ENCODE data around the gene OR4S2.

DNA sequence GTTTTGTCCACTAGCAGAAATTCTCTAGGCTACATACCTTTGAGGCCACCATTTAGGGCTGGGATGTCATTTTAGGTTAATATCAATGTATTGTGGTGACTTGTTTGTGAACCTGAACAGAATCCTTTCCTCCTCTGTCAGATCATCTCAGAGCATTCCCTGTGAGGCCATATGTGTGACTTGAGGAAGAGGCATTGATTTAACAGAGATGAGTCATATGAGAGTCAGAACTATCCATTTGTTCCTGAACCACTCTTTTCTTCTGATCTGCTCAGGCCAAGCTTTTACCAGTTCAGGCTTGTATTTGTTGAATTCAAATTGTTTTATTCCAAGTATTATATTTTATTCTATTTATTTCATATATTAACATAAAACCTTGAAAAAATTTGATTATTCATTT, 7.0 kb downstream of the OR4S2 start:
- TF ChIP-seq, protein P1, sequence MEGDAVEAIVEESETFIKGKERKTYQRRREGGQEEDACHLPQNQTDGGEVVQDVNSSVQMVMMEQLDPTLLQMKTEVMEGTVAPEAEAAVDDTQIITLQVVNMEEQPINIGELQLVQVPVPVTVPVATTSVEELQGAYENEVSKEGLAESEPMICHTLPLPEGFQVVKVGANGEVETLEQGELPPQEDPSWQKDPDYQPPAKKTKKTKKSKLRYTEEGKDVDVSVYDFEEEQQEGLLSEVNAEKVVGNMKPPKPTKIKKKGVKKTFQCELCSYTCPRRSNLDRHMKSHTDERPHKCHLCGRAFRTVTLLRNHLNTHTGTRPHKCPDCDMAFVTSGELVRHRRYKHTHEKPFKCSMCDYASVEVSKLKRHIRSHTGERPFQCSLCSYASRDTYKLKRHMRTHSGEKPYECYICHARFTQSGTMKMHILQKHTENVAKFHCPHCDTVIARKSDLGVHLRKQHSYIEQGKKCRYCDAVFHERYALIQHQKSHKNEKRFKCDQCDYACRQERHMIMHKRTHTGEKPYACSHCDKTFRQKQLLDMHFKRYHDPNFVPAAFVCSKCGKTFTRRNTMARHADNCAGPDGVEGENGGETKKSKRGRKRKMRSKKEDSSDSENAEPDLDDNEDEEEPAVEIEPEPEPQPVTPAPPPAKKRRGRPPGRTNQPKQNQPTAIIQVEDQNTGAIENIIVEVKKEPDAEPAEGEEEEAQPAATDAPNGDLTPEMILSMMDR (IDR thresholded peaks at IDR 0.05): no peak
- TF ChIP-seq EP300 (IDR thresholded peaks at IDR 0.05): no peak

Data from tibial nerve (tissue), 4 donors.